Cardiac septum (tissue), 1 donor: ENCODE data around the gene CCR5AS. TPM values are rescaled to one million over a fixed set of nuclear protein-coding genes. Genes with fewer than 3 reads are reported as not detected.
"Not testable (repeated sequence)": the region's sequence is repeated elsewhere in the genome, so short reads cannot be mapped to it uniquely, and the experiment has no call there.

ENCODE experiments used
- DNase-seq: peaks from one replicate; pipeline ENCODE4 v3.0.0-alpha.2; 2020; ENCODE audit warnings: low spot score
- intact Hi-C: fragments of 100-400 bp; cut with DNase I; formaldehyde crosslinking; loops from one replicate; pipeline ENCODE4 v1.14.0; 2022
- total RNA-seq: library from RNA; stranded (reverse); fragmentation: NEBNext Ultra II Directional; extraction: Animal tissue kit (Norgen Biotek cat#: 25700); gene quantifications from one replicate; pipeline ENCODE4 v1.2.1, GENCODE V29; 2021
- donor health status: DM: no; HTN: no; CAD: no.

Gene CCR5AS

GRCh38 chr3:46337911-46338310, 69.0 kb downstream of the CCR5AS start:
- intact Hi-C loops: no loop called here
- DNase-seq: no peak

- no peak for DNase-seq
- intact Hi-C loops: no loop called here
Measured at GRCh38 chr3:46335541-46335940, 71.3 kb downstream of the CCR5AS start.

DNA sequence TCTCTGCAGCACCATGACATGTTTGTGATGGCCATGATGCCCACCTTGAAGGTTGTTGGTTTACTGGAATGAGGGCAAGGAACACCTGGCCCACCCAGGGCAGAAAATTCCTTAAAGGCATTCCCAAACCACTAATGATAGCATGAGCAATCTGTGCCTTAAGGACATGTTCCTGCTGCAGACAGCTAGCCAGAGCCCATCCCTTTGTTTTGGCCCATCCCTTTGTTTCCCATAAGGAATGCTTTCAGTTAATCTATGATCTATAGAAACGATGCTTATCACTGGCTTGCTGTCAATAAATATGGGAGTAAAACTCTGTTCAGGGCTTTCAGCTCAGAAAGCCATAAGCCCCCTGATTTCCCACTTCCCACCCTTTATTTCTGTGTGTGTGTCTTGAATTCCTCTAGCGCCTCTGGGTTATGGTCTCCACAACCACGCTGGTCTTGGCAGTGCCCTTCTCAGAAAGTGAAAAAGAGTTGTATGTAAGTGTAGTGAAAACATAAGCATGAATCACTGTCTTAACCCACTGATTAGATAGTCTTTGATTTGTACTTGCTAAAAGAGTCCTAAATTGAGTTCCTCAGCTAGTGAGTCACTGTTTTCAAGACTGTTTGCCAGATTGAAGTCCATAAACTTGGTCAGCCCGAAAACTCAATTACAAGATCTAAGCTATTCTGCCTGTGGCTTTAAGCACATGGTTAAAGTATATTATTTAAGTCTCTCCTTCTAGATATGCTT, 72.0 kb downstream of the CCR5AS start:
- intact Hi-C loops: no loop called here
- no peak for DNase-seq

GRCh38 chr3:46330676-46331075, 76.2 kb downstream of the CCR5AS start:
- intact Hi-C loops, DNase-seq: not testable (repeated sequence)

- no peak for DNase-seq
- intact Hi-C loops: no loop called here
Measured at GRCh38 chr3:46325645-46326300, 81.1 kb downstream of the CCR5AS start.

- no peak for DNase-seq
- intact Hi-C loops: no loop called here
Measured at GRCh38 chr3:46324036-46324435, 82.8 kb downstream of the CCR5AS start.

DNA sequence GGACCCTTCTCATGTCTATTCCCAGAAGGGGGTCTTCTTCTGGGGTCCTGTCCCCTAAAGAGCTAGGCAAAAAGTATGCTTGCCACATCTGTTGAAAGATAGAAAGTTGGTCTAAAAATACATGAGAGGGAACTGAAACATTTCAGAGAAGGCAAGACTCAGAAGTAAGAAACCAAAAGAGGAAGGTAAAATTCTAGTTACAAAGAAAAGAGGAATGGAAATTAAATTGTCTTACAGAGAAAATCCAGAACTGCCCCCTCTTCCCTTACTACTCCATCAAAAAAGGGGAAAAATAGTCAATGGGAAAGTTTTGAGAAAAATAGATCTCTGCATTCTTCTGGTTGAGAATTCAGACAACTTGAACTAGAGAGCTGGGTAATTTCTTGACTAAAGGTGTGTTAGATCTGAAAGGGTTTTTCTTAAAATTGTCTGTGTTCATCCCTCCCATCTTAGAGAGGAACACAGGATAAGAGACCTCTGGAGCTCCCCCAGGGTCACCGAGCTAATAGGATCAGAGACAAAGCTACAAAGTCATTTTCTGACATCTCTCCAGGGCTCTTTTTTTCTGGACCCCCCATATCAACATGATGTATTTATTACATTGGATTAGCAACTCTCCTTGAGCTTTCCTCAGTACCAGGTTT, 85.3 kb downstream of the CCR5AS start:
- DNase-seq: no peak
- intact Hi-C loops: no loop called here

GRCh38 chr3:46318207-46318927, 88.5 kb downstream of the CCR5AS start:
- DNase-seq: no peak

DNA sequence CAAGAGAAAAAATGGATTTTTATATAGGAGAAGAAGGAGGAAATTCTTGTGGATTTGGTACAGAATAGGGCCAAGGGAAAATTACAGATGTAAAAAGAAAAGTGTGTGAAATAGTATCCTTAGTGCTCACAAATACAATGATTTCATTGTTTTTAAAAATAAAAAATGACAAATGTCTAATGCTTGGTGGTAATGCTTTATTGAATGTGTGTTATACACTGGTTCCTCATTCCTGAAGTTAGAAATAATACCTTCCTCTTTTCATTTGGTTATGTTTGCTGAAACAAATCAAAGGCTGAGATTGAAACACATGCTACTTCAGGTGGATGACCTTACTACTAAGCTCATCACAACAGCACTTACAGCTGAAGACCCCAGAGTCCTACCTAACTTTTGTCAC, 90.7 kb downstream of the CCR5AS start:
- DNase-seq: no peak
- intact Hi-C loops: no loop called here

More at GRCh38 chr3:46318207-46318927, 88.5 kb downstream of the CCR5AS start:
- intact Hi-C loops: no loop called here

- intact Hi-C loops: no loop called here
- DNase-seq: no peak
Measured at GRCh38 chr3:46314517-46314916, 92.3 kb downstream of the CCR5AS start.

Other genes starting within 250 kb of the CCR5AS start
- gene CCR1, start 198.8 kb downstream of the CCR5AS start, total RNA-seq: 3.2 TPM
- not detected for gene CCR3, start 164.6 kb downstream of the CCR5AS start, total RNA-seq
- gene CCR2, start 53.0 kb downstream of the CCR5AS start, total RNA-seq: 1.3 TPM
- gene CCR5, start 36.1 kb downstream of the CCR5AS start, total RNA-seq: 0.81 TPM
- gene CCRL2, start 193 bp upstream of the CCR5AS start, total RNA-seq: 1.3 TPM
- 5.4 TPM for gene LTF, start 57.8 kb upstream of the CCR5AS start, total RNA-seq
- gene RTP3, start 90.9 kb upstream of the CCR5AS start, total RNA-seq: not detected
- gene LRRC2, start 159.2 kb upstream of the CCR5AS start, total RNA-seq: 70.6 TPM
- gene FAM240A, start 205.5 kb upstream of the CCR5AS start, total RNA-seq: not detected